ENCODE results near the gene CACNA1D.

DNA sequence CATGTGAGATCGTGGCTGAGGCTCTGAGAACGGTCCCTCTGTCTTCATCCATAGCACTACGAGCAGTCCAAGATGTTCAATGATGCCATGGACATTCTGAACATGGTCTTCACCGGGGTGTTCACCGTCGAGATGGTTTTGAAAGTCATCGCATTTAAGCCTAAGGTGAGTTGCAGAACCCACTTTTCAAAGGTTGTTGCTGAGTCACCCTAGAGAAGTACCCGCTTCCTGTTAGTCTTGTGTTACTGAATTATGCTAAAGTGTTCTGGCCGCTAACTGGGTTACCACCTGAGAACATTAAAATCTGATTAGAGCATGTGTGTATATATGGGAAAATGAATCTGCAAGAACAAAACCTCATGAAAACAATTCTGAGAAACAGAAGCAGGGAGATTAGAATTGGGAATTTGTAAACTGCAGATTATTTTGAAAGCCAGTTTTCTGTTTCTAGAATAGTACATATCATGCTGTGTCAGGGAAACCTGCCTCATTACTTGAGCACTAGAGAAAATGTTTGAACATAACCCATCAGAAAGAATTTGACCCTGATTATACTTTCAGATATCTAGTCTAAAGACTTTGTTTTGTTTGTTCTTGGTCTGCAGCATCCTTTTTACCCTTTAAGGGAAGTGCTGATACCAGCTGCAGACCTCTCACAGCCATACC is 259.2 kb downstream of the CACNA1D start:
- no peak for TF ChIP-seq POLR2AphosphoS5 (IDR thresholded peaks at IDR 0.05; ENCODE audit: borderline replicate concordance, low read depth, low read length)
- no peak for TF ChIP-seq EZH2 (IDR thresholded peaks at IDR 0.05)
- no peak for TF ChIP-seq FOXP2 (optimal IDR thresholded peaks at IDR 0.05; ENCODE audit: control extremely low read depth, extremely low read length, insufficient read depth)
